Activated T-cell treated with anti-CD3 and anti-CD28 coated beads, Interleukin-2, amount 50 U/mL, for 4 hours (primary cell): ENCODE measurements around the gene ETNK1. TPM values are rescaled to one million over a fixed set of nuclear protein-coding genes. Genes with fewer than 3 reads are reported as not detected.

Source experiments
- ATAC-seq, 2 donors: fragments of 200-7000 bp; cut with Tn5 transposase; one replicate each; pipeline ENCODE4 v1.10.0; 2021
- DNase-seq: peaks from one replicate; pipeline ENCODE4 v3.0.0-alpha.2; 2020
- H3K27me3 Mint-ChIP-seq: one replicate; pipeline ENCODE4 v1.8.0; 2021; ENCODE audit warnings: low read depth, mixed read lengths
- H3K36me3 Mint-ChIP-seq: one replicate; pipeline ENCODE4 v1.8.0; 2022; ENCODE audit warnings: mixed read lengths; ENCODE audit not compliant: insufficient read depth
- H3K4me1 Mint-ChIP-seq: one replicate; pipeline ENCODE4 v1.8.0; 2021; ENCODE audit warnings: low read depth, mixed read lengths
- H3K4me3 Mint-ChIP-seq: one replicate; pipeline ENCODE4 v1.8.0; 2021; ENCODE audit warnings: mild to moderate bottlenecking, moderate library complexity, mixed read lengths
- H3K9me3 Mint-ChIP-seq: one replicate; pipeline ENCODE4 v1.8.0; 2021; ENCODE audit warnings: mixed read lengths
- total RNA-seq, 3 donors: library from RNA; stranded (reverse); gene quantifications; one replicate each; pipeline ENCODE4 v1.2.1, GENCODE V29; 2021

Gene ETNK1
- total RNA-seq, 3 donors from 2014 or later, result 74.7 to 78.3 (median 76.1) TPM

- H3K4me3 Mint-ChIP-seq, result no peak overlapping the region
- no peak for DNase-seq
These were observed 8.9 kb upstream of the ETNK1 start for GRCh38 chr12:22615963-22616501.

GRCh38 chr12:22617630-22618029 is 7.3 kb upstream of the ETNK1 start:
- no peaks in the 10 kb centered on the region for H3K4me1 Mint-ChIP-seq
- DNase-seq, result no peak
- peaks cover 5% of the 10 kb centered on the region for H3K9me3 Mint-ChIP-seq
- no peak overlapping the region for H3K4me3 Mint-ChIP-seq
- no peak for ATAC-seq
- H3K27me3 Mint-ChIP-seq, result peaks cover 4% of the 10 kb centered on the region
- H3K36me3 Mint-ChIP-seq, result no peaks in the 10 kb centered on the region

More at GRCh38 chr12:22615963-22616501, 8.9 kb upstream of the ETNK1 start:
- no peaks in the 10 kb centered on the region for H3K36me3 Mint-ChIP-seq
- no peaks in the 10 kb centered on the region for H3K4me1 Mint-ChIP-seq
- peaks cover 3% of the 10 kb centered on the region for H3K27me3 Mint-ChIP-seq
- ATAC-seq, result no peak
- peaks cover 13% of the 10 kb centered on the region for H3K9me3 Mint-ChIP-seq

GRCh38 chr12:22624548-22624869 is 462 bp upstream of the ETNK1 start:
- no peaks in the 10 kb centered on the region for H3K9me3 Mint-ChIP-seq
- no peaks in the 10 kb centered on the region for H3K36me3 Mint-ChIP-seq
- peaks cover 3% of the 10 kb centered on the region for H3K27me3 Mint-ChIP-seq
- peaks cover 32% of the 10 kb centered on the region for H3K4me1 Mint-ChIP-seq
- H3K4me3 Mint-ChIP-seq, result peak overlapping the region; percentile 99
- ATAC-seq, result no peak
- no peak for DNase-seq

- H3K4me3 Mint-ChIP-seq, result peak overlapping the region; percentile 99
- DNase-seq, result peak; percentile 6
- H3K4me1 Mint-ChIP-seq, result peaks cover 41% of the 10 kb centered on the region
- H3K9me3 Mint-ChIP-seq, result no peaks in the 10 kb centered on the region
- H3K36me3 Mint-ChIP-seq, result peaks cover 2% of the 10 kb centered on the region
- ATAC-seq, result peak; percentile 1 to 9
- peaks cover 3% of the 10 kb centered on the region for H3K27me3 Mint-ChIP-seq
These were observed 857 bp downstream of the ETNK1 start for GRCh38 chr12:22625762-22626294.

GRCh38 chr12:22626406-22626805 is 1.4 kb downstream of the ETNK1 start:
- Mint-ChIP-seq H3K9me3 (no peaks in the 10 kb centered on the region), H3K4me1 (peaks cover 46% of the 10 kb centered on the region), H3K36me3 (peaks cover 3% of the 10 kb centered on the region), H3K4me3 (peak overlapping the region; percentile 99), H3K27me3 (peaks cover 3% of the 10 kb centered on the region)
- peak; percentile 10 for DNase-seq
- ATAC-seq, result peak in 1 of 2 donors; percentile 23

- Mint-ChIP-seq H3K27me3 (peaks cover 3% of the 10 kb centered on the region), H3K9me3 (no peaks in the 10 kb centered on the region), H3K36me3 (peaks cover 4% of the 10 kb centered on the region), H3K4me3 (peak overlapping the region; percentile 71), H3K4me1 (peaks cover 49% of the 10 kb centered on the region)
- DNase-seq (no peak), ATAC-seq (no peak)
These were observed 2.4 kb downstream of the ETNK1 start for GRCh38 chr12:22627371-22627770.

- no peaks in the 10 kb centered on the region for H3K9me3 Mint-ChIP-seq
These were observed 3.3 kb downstream of the ETNK1 start for GRCh38 chr12:22628228-22628627.

GRCh38 chr12:22631863-22632463 is 7.0 kb downstream of the ETNK1 start:
- peaks cover 24% of the 10 kb centered on the region for H3K36me3 Mint-ChIP-seq

More at GRCh38 chr12:22628228-22628627, 3.3 kb downstream of the ETNK1 start:
- no peak for ATAC-seq
- no peak for DNase-seq
- peaks cover 10% of the 10 kb centered on the region for H3K36me3 Mint-ChIP-seq
- H3K27me3 Mint-ChIP-seq, result no peaks in the 10 kb centered on the region
- H3K4me3 Mint-ChIP-seq, result peak overlapping the region; percentile 71
- peaks cover 55% of the 10 kb centered on the region for H3K4me1 Mint-ChIP-seq

GRCh38 chr12:22634883-22635282 is 9.9 kb downstream of the ETNK1 start:
- Mint-ChIP-seq H3K36me3 (peaks cover 28% of the 10 kb centered on the region), H3K27me3 (no peaks in the 10 kb centered on the region), H3K4me3 (no peak overlapping the region), H3K4me1 (peaks cover 62% of the 10 kb centered on the region), H3K9me3 (no peaks in the 10 kb centered on the region)
- DNase-seq (no peak), ATAC-seq (no peak)

More at GRCh38 chr12:22631863-22632463, 7.0 kb downstream of the ETNK1 start:
- Mint-ChIP-seq H3K9me3 (no peaks in the 10 kb centered on the region), H3K4me3 (no peak overlapping the region), H3K27me3 (no peaks in the 10 kb centered on the region), H3K4me1 (peaks cover 69% of the 10 kb centered on the region)
- no peak for DNase-seq
- no peak for ATAC-seq

- Mint-ChIP-seq H3K9me3 (no peaks in the 10 kb centered on the region), H3K36me3 (peaks cover 26% of the 10 kb centered on the region), H3K27me3 (no peaks in the 10 kb centered on the region), H3K4me1 (peaks cover 56% of the 10 kb centered on the region), H3K4me3 (no peak overlapping the region)
- ATAC-seq, result no peak
- DNase-seq, result no peak
These were observed 10.8 kb downstream of the ETNK1 start for GRCh38 chr12:22635812-22636211.

GRCh38 chr12:22640851-22641250 is 15.9 kb downstream of the ETNK1 start:
- peaks cover 17% of the 10 kb centered on the region for H3K36me3 Mint-ChIP-seq
- ATAC-seq, result no peak
- no peaks in the 10 kb centered on the region for H3K9me3 Mint-ChIP-seq
- peaks cover 39% of the 10 kb centered on the region for H3K4me1 Mint-ChIP-seq
- no peaks in the 10 kb centered on the region for H3K27me3 Mint-ChIP-seq
- no peak for DNase-seq
- no peak overlapping the region for H3K4me3 Mint-ChIP-seq

- no peak overlapping the region for H3K4me3 Mint-ChIP-seq
- H3K9me3 Mint-ChIP-seq, result no peaks in the 10 kb centered on the region
- DNase-seq, result no peak
- H3K36me3 Mint-ChIP-seq, result peaks cover 16% of the 10 kb centered on the region
- peaks cover 35% of the 10 kb centered on the region for H3K4me1 Mint-ChIP-seq
- no peaks in the 10 kb centered on the region for H3K27me3 Mint-ChIP-seq
- ATAC-seq, result no peak
These were observed 16.5 kb downstream of the ETNK1 start for GRCh38 chr12:22641353-22642053.

- Mint-ChIP-seq H3K36me3 (peaks cover 34% of the 10 kb centered on the region), H3K27me3 (no peaks in the 10 kb centered on the region), H3K4me1 (peaks cover 31% of the 10 kb centered on the region), H3K4me3 (no peak overlapping the region), H3K9me3 (no peaks in the 10 kb centered on the region)
- ATAC-seq, result no peak
- no peak for DNase-seq
These were observed 23.7 kb downstream of the ETNK1 start for GRCh38 chr12:22648668-22649067.

GRCh38 chr12:22653075-22653474 is 28.1 kb downstream of the ETNK1 start:
- DNase-seq (no peak), ATAC-seq (no peak)
- peaks cover 35% of the 10 kb centered on the region for H3K36me3 Mint-ChIP-seq
- H3K4me1 Mint-ChIP-seq, result peaks cover 41% of the 10 kb centered on the region
- no peaks in the 10 kb centered on the region for H3K9me3 Mint-ChIP-seq
- H3K27me3 Mint-ChIP-seq, result no peaks in the 10 kb centered on the region
- no peak overlapping the region for H3K4me3 Mint-ChIP-seq

- Mint-ChIP-seq H3K27me3 (no peaks in the 10 kb centered on the region), H3K4me1 (peaks cover 47% of the 10 kb centered on the region), H3K4me3 (no peak overlapping the region), H3K9me3 (no peaks in the 10 kb centered on the region), H3K36me3 (peaks cover 38% of the 10 kb centered on the region)
- ATAC-seq, result no peak
- DNase-seq, result no peak
These were observed 28.8 kb downstream of the ETNK1 start for GRCh38 chr12:22653791-22654190.
